ENCODE results near the gene RNF150.

DNA sequence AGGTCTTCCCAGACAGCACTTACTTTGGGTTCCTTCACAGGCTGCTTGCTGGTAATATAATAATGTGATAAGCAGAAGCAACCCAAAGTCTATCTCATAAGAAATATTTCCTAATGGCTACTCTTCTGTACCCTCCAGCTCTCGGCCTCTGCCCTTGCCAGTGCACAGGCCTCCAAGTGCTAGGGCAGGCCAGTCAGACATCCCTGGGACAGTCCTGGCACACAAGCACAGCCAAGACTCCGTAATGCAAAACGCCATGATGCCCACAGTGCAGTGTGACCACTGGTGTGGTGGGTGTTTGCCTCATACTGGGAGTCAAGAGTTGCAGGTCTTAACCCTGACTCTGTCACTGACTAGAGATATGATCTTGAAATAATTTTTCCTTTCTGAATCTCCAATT, 35.1 kb downstream of the RNF150 start:
- TF ChIP-seq, protein P1, sequence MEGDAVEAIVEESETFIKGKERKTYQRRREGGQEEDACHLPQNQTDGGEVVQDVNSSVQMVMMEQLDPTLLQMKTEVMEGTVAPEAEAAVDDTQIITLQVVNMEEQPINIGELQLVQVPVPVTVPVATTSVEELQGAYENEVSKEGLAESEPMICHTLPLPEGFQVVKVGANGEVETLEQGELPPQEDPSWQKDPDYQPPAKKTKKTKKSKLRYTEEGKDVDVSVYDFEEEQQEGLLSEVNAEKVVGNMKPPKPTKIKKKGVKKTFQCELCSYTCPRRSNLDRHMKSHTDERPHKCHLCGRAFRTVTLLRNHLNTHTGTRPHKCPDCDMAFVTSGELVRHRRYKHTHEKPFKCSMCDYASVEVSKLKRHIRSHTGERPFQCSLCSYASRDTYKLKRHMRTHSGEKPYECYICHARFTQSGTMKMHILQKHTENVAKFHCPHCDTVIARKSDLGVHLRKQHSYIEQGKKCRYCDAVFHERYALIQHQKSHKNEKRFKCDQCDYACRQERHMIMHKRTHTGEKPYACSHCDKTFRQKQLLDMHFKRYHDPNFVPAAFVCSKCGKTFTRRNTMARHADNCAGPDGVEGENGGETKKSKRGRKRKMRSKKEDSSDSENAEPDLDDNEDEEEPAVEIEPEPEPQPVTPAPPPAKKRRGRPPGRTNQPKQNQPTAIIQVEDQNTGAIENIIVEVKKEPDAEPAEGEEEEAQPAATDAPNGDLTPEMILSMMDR (IDR thresholded peaks at IDR 0.05; ENCODE audit: low read depth, low read length, missing input control) = no peak
- TF ChIP-seq, protein P2, sequence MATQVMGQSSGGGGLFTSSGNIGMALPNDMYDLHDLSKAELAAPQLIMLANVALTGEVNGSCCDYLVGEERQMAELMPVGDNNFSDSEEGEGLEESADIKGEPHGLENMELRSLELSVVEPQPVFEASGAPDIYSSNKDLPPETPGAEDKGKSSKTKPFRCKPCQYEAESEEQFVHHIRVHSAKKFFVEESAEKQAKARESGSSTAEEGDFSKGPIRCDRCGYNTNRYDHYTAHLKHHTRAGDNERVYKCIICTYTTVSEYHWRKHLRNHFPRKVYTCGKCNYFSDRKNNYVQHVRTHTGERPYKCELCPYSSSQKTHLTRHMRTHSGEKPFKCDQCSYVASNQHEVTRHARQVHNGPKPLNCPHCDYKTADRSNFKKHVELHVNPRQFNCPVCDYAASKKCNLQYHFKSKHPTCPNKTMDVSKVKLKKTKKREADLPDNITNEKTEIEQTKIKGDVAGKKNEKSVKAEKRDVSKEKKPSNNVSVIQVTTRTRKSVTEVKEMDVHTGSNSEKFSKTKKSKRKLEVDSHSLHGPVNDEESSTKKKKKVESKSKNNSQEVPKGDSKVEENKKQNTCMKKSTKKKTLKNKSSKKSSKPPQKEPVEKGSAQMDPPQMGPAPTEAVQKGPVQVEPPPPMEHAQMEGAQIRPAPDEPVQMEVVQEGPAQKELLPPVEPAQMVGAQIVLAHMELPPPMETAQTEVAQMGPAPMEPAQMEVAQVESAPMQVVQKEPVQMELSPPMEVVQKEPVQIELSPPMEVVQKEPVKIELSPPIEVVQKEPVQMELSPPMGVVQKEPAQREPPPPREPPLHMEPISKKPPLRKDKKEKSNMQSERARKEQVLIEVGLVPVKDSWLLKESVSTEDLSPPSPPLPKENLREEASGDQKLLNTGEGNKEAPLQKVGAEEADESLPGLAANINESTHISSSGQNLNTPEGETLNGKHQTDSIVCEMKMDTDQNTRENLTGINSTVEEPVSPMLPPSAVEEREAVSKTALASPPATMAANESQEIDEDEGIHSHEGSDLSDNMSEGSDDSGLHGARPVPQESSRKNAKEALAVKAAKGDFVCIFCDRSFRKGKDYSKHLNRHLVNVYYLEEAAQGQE (IDR thresholded peaks at IDR 0.05) = no peak
- TF ChIP-seq RAD21 (IDR thresholded peaks at IDR 0.05) (no peak), JUND (IDR thresholded peaks at IDR 0.05) (no peak), FOXA1 (IDR thresholded peaks at IDR 0.05) (no peak), HNF4A (conservative IDR thresholded peaks at IDR 0.05) (no peak), GABPA (IDR thresholded peaks at IDR 0.05 in 1 of 2, conservative IDR thresholded peaks at IDR 0.05 in 1 of 2) (no peak), TAF1 (conservative IDR thresholded peaks at IDR 0.05) (no peak)
- TF ChIP-seq, protein P3, sequence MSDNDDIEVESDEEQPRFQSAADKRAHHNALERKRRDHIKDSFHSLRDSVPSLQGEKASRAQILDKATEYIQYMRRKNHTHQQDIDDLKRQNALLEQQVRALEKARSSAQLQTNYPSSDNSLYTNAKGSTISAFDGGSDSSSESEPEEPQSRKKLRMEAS (IDR thresholded peaks at IDR 0.05) = no peak
- TF ChIP-seq, protein P4, sequence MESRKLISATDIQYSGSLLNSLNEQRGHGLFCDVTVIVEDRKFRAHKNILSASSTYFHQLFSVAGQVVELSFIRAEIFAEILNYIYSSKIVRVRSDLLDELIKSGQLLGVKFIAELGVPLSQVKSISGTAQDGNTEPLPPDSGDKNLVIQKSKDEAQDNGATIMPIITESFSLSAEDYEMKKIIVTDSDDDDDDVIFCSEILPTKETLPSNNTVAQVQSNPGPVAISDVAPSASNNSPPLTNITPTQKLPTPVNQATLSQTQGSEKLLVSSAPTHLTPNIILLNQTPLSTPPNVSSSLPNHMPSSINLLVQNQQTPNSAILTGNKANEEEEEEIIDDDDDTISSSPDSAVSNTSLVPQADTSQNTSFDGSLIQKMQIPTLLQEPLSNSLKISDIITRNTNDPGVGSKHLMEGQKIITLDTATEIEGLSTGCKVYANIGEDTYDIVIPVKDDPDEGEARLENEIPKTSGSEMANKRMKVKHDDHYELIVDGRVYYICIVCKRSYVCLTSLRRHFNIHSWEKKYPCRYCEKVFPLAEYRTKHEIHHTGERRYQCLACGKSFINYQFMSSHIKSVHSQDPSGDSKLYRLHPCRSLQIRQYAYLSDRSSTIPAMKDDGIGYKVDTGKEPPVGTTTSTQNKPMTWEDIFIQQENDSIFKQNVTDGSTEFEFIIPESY (IDR thresholded peaks at IDR 0.05) = no peak
